Measurements from ENCODE around the gene EDEM1. TPM values are rescaled to one million over a fixed set of nuclear protein-coding genes. Genes with fewer than 3 reads are reported as not detected.

Gene EDEM1
- total and polyA plus RNA-seq, 8 donors = 6.0 to 37.9 (median 28.0) TPM

GRCh38 chr3:5191555-5192304 lies 4.2 kb downstream of the EDEM1 start:
- Histone ChIP-seq H3K27ac (peak overlapping the region in 1 of 4 donors; percentile 9), H3K36me3 (no peaks in the 10 kb centered on the region), H3K4me1 (peaks cover 16 to 47% (median 19%) of the 10 kb centered on the region in 3 donors), H3K9me3 (no peaks in the 10 kb centered on the region), H3K27me3 (no peaks in the 10 kb centered on the region), H3K4me3 (no peak overlapping the region)
- no peak for TF ChIP-seq CTCF (IDR thresholded peaks at IDR 0.05)
- WGBS, 2 donors = 44 to 51% methylated on average over 5 of the region's 5 CpGs
- ATAC-seq (no peak), FAIRE-seq (no peak), DNase-seq (no peak)
- intact Hi-C loops (cut with DNase I) = no loop called here

DNA sequence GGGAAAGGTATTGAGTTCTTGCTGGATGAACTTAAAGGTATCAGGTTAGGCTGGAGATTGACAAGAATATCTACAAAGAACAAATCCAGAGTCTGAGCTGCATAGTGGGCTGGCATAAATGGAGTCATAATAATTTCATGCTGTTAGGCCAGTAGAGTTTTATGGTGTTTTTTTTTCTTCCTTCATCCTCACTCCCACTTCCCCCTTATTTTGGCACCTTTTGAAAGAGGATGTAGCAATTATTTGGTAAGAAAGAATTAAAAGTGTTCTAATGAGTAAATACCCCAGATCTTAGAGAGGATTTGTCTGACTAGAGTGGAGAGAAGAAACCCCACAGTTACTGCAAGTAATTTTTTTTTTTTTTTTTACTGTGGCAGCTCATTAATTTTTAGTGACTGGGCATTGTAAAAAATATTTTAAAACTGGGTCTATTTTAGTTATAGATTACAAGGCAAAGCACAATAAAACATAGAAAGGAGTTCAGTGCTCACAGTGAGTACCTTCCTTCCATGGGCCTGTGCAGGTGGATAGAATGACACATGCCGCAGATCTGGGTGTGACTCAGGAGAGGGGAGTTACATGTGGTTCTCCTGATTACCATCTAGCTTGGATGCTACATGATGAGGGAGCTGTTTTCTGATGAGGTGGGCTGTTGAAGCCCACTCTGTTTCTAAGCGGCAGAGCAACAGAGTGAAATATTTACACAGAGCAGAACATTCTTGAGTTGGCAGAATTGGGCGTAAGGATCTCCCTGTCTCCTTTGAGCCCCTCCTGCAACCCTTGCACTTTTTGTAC lies 5.3 kb downstream of the EDEM1 start:
- Histone ChIP-seq H3K4me1 (peaks cover 16 to 53% (median 25%) of the 10 kb centered on the region in 3 donors), H3K27me3 (no peaks in the 10 kb centered on the region), H3K27ac (no peak overlapping the region), H3K9me3 (no peaks in the 10 kb centered on the region), H3K4me3 (no peak overlapping the region), H3K36me3 (no peaks in the 10 kb centered on the region)
- no peak for DNase-seq
- intact Hi-C loops (cut with DNase I) = no loop called here
- ATAC-seq = no peak
- WGBS, 2 donors = 90 to 92% methylated on average over 3 of the region's 3 CpGs
- no peak for TF ChIP-seq CTCF (IDR thresholded peaks at IDR 0.05)
- no peak for FAIRE-seq

DNA sequence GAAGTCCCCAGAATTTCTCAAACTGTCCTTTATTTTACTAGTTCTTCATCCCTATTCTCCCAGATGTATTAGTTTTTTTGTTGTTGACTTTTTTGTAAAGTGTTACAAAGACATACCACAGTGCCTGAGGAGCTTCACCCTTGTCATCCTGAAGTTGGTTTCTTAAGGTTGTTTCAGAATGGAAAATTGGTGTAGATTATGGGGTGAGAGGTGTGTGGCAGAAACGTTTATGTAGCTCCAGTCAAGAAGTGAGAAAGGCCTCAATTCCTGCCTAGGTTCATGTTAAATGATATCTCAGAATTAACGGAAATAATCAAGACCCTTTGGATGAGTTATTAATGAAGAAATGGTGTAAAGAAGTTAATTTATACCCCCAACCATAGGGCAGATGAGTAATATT lies 6.8 kb downstream of the EDEM1 start:
- ATAC-seq (no peak), FAIRE-seq (no peak), DNase-seq (no peak)
- 58 to 63% methylated on average over 2 of the region's 2 CpGs for WGBS, 2 donors
- no peaks in the 10 kb centered on the region for H3K27me3 ChIP-seq
- H3K4me3 ChIP-seq = no peak overlapping the region
- no peaks in the 10 kb centered on the region for H3K9me3 ChIP-seq
- TF ChIP-seq CTCF (IDR thresholded peaks at IDR 0.05) = no peak
- intact Hi-C loops (cut with DNase I) = no loop called here
- H3K36me3 ChIP-seq = no peaks in the 10 kb centered on the region
- H3K4me1 ChIP-seq = peaks cover 16 to 53% (median 25%) of the 10 kb centered on the region in 3 donors
- H3K27ac ChIP-seq = peak overlapping the region in 1 of 4 donors; percentile 11

DNA sequence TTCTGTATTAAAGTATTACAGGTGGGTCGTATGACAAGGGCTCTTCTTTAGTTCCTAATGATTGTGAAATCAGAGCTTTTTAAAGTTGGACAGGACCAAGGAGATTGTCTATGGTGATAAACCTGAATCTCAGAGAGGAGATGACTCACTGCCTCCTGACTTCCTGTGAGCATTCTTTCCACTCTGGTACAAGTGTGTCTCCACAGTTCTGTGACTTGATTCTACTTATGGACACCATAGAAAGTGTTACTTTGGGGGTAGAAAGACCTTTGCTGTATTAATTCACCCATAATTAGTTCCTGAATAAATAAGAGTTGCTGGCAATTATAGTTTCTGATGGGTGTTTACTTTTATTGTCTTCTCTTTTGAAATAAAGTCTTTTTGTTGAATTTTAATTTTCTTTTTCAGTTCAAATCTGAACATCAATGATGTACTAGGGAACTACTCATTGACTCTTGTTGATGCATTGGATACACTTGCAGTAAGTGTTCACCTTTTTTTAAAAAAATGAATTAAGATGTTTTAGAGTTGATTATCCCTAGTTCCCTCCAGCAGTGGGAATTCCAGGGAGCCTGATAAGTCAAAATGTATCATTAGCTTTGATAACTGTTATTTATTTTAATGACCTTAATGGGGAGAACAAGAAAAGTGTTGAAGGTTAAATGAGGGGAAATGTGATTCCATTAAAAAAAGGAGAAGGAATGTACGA lies 7.4 kb downstream of the EDEM1 start:
- Histone ChIP-seq H3K9me3 (no peaks in the 10 kb centered on the region), H3K4me1 (peaks cover 16 to 49% (median 25%) of the 10 kb centered on the region in 3 donors), H3K27ac (peak overlapping the region in 1 of 4 donors; percentile 11), H3K36me3 (peaks cover 0 to 3% (median 0%) of the 10 kb centered on the region in 3 donors), H3K4me3 (no peak overlapping the region), H3K27me3 (no peaks in the 10 kb centered on the region)
- FAIRE-seq (no peak), DNase-seq (no peak), ATAC-seq (peak in 3 of 4 donors; percentile 57 to 64 (median 63))
- TF ChIP-seq CTCF (IDR thresholded peaks at IDR 0.05) = no peak
- WGBS, 2 donors = 51 to 58% methylated on average over 2 of the region's 2 CpGs
- intact Hi-C loops (cut with DNase I) = no loop called here

All from pancreas (tissue), 10 donors.